Neural progenitor cell (in vitro differentiated cells): ENCODE measurements around the gene RASEF. TPM values are rescaled to one million over a fixed set of nuclear protein-coding genes. Genes with fewer than 3 reads are reported as not detected.

Experiments used
- DNase-seq: peaks from one replicate; pipeline ENCODE4 v3.0.0-alpha.2; 2016; ENCODE audit warnings: low spot score
- H2AFZ ChIP-seq: fragments of 200-600 bp; sonication (generic); replicated peaks from 2 replicates; pipeline ENCODE4 v1.6.1; 2016; ENCODE audit warnings: antibody characterized with exemption
- H3F3A ChIP-seq: fragments of 200-600 bp; sonication (generic); 2 replicates; pipeline ENCODE4 v1.6.1; 2016; ENCODE audit warnings: antibody characterized with exemption, low read depth
- H3K27ac ChIP-seq: fragments of 200-600 bp; sonication (generic); 2 replicates; pipeline ENCODE4 v1.5.1; 2016; ENCODE audit warnings: mild to moderate bottlenecking
- H3K27me3 ChIP-seq: fragments of 200-600 bp; sonication (generic); 2 replicates; pipeline ENCODE4 v1.6.1; 2016; ENCODE audit warnings: mild to moderate bottlenecking, moderate library complexity
- H3K36me3 ChIP-seq: fragments of 200-600 bp; sonication (generic); 2 replicates; pipeline ENCODE4 v1.5.1; 2016
- H3K4me1 ChIP-seq: fragments of 200-600 bp; sonication (generic); 2 replicates; pipeline ENCODE4 v1.6.1; 2016; ENCODE audit warnings: mixed run types
- H3K4me2 ChIP-seq: fragments of 200-600 bp; sonication (generic); 2 replicates; pipeline ENCODE4 v1.6.1; 2016
- H3K4me3 ChIP-seq: fragments of 200-600 bp; sonication (generic); 2 replicates; pipeline ENCODE4 v1.5.1; 2016
- H3K79me2 ChIP-seq: fragments of 200-600 bp; sonication (generic); 2 replicates; pipeline ENCODE4 v1.6.1; 2016; ENCODE audit warnings: low read depth
- H3K9ac ChIP-seq: fragments of 200-600 bp; sonication (generic); 2 replicates; pipeline ENCODE4 v1.6.1; 2016
- H3K9me3 ChIP-seq: fragments of 200-600 bp; sonication (generic); 2 replicates; pipeline ENCODE4 v1.5.1; 2016; ENCODE audit warnings: low read depth
- H4K20me1 ChIP-seq: fragments of 200-600 bp; sonication (generic); 2 replicates; pipeline ENCODE4 v1.6.1; 2016; ENCODE audit warnings: low read depth
- H3K27ac Mint-ChIP-seq: 3 replicates; pipeline ENCODE4 v1.8.0; 2021; ENCODE audit warnings: mixed read lengths
- H3K27me3 Mint-ChIP-seq: 2 replicates; pipeline ENCODE4 v1.8.0; 2022; ENCODE audit warnings: low read depth, mild to moderate bottlenecking, inconsistent platforms, moderate library complexity, mixed read lengths; ENCODE audit not compliant: insufficient read depth
- H3K36me3 Mint-ChIP-seq: 3 replicates; pipeline ENCODE4 v1.8.0; 2021; ENCODE audit warnings: mixed read lengths
- H3K4me1 Mint-ChIP-seq: 3 replicates; pipeline ENCODE4 v1.8.0; 2021; ENCODE audit warnings: mixed read lengths
- H3K4me3 Mint-ChIP-seq: 3 replicates; pipeline ENCODE4 v1.8.0; 2021; ENCODE audit warnings: mild to moderate bottlenecking, moderate library complexity, mixed read lengths
- H3K9me3 Mint-ChIP-seq: 3 replicates; pipeline ENCODE4 v1.8.0; 2020; ENCODE audit warnings: mixed read lengths
- CTCF ChIP-seq: fragments of 200-600 bp; sonication (generic); IDR thresholded peaks from 2 replicates; pipeline ENCODE4 v1.5.1; 2017; ENCODE audit warnings: antibody characterized with exemption, mild to moderate bottlenecking
- EZH2 ChIP-seq: fragments of 200-600 bp; sonication (generic); IDR thresholded peaks from 2 replicates; pipeline ENCODE4 v1.6.1; 2017; ENCODE audit warnings: antibody characterized with exemption, mild to moderate bottlenecking, moderate library complexity
- EZH2phosphoT487 ChIP-seq: fragments of 200-600 bp; sonication (generic); IDR thresholded peaks from 2 replicates; pipeline ENCODE4 v1.6.1; 2017; ENCODE audit warnings: antibody characterized with exemption
- total RNA-seq: library from RNA; depleted of rRNA; stranded (reverse); fragments of >200 nt; gene quantifications from 2 replicates; pipeline ENCODE4 v1.2.3, GENCODE V29; 2015; ENCODE audit warnings: low replicate concordance

Gene RASEF
- total RNA-seq, 1 donor from 2014 or later: 0.21 TPM

- Histone ChIP-seq H3F3A (no peaks in the 10 kb centered on the region), H3K79me2 (no peaks in the 10 kb centered on the region), H3K27me3 (no peaks in the 10 kb centered on the region), H3K4me2 (no peak overlapping the region), H4K20me1 (no peaks in the 10 kb centered on the region), H2AFZ (no peak overlapping the region), H3K9me3 (no peaks in the 10 kb centered on the region), H3K36me3 (no peaks in the 10 kb centered on the region), H3K27ac (no peak overlapping the region), H3K4me1 (no peaks in the 10 kb centered on the region), H3K9ac (no peak overlapping the region), H3K4me3 (no peak overlapping the region)
- Mint-ChIP-seq H3K27ac (no peak overlapping the region), H3K9me3 (no peaks in the 10 kb centered on the region), H3K4me1 (no peaks in the 10 kb centered on the region), H3K4me3 (no peak overlapping the region), H3K36me3 (no peaks in the 10 kb centered on the region), H3K27me3 (no peaks in the 10 kb centered on the region)
- DNase-seq: no peak
- TF ChIP-seq EZH2phosphoT487 (no peak), CTCF (no peak), EZH2 (no peak)
Observed at GRCh38 chr9:83012168-83012921, 50.6 kb downstream of the RASEF start.

- no peaks in the 10 kb centered on the region for H3K79me2 ChIP-seq
- no peak overlapping the region for H3K4me2 ChIP-seq
- H3F3A ChIP-seq: no peaks in the 10 kb centered on the region
- H3K9ac ChIP-seq: no peak overlapping the region
- TF ChIP-seq EZH2phosphoT487 (no peak), CTCF (no peak), EZH2 (no peak)
- Mint-ChIP-seq H3K36me3 (no peaks in the 10 kb centered on the region), H3K9me3 (no peaks in the 10 kb centered on the region), H3K27ac (no peak overlapping the region), H3K4me3 (no peak overlapping the region), H3K27me3 (no peaks in the 10 kb centered on the region), H3K4me1 (no peaks in the 10 kb centered on the region)
- no peaks in the 10 kb centered on the region for H3K4me1 ChIP-seq
- H3K4me3 ChIP-seq: no peak overlapping the region
- DNase-seq: no peak
- no peaks in the 10 kb centered on the region for H4K20me1 ChIP-seq
- H3K9me3 ChIP-seq: no peaks in the 10 kb centered on the region
- no peak overlapping the region for H3K27ac ChIP-seq
- H3K27me3 ChIP-seq: no peaks in the 10 kb centered on the region
- no peak overlapping the region for H2AFZ ChIP-seq
- no peaks in the 10 kb centered on the region for H3K36me3 ChIP-seq
Observed at GRCh38 chr9:83011611-83012010, 51.3 kb downstream of the RASEF start.

GRCh38 chr9:83007521-83008300 lies 55.2 kb downstream of the RASEF start:
- no peaks in the 10 kb centered on the region for H3K36me3 Mint-ChIP-seq
- Histone ChIP-seq H3K4me2 (no peak overlapping the region), H4K20me1 (no peaks in the 10 kb centered on the region), H3F3A (no peaks in the 10 kb centered on the region), H3K79me2 (no peaks in the 10 kb centered on the region), H3K4me1 (no peaks in the 10 kb centered on the region), H3K36me3 (no peaks in the 10 kb centered on the region), H3K27me3 (no peaks in the 10 kb centered on the region), H3K9me3 (no peaks in the 10 kb centered on the region), H3K9ac (no peak overlapping the region), H3K4me3 (no peak overlapping the region), H3K27ac (no peak overlapping the region), H2AFZ (peak overlapping the region; percentile 12)
- no peak overlapping the region for H3K4me3 Mint-ChIP-seq
- no peaks in the 10 kb centered on the region for H3K9me3 Mint-ChIP-seq
- H3K4me1 Mint-ChIP-seq: no peaks in the 10 kb centered on the region
- H3K27ac Mint-ChIP-seq: no peak overlapping the region
- no peaks in the 10 kb centered on the region for H3K27me3 Mint-ChIP-seq
- TF ChIP-seq EZH2phosphoT487 (no peak), CTCF (no peak), EZH2 (no peak)
- no peak for DNase-seq
